Stimulated activated CD4-positive, alpha-beta T cell treated with anti-CD3 and anti-CD28 coated beads, TNF-alpha, amount 100 ng/mL, for 48 hours (primary cell): ENCODE data around the gene CEBPB.
A peak's percentile ranks its signal among the peaks of the same experiment; 100 is the strongest.

ENCODE experiments used
- DNase-seq, 3 donors: peaks; one replicate each; pipeline ENCODE4 v3.0.0-alpha.2; 2020; ENCODE audit warnings: low read depth in 3 of 3

CEBPB gene

DNA sequence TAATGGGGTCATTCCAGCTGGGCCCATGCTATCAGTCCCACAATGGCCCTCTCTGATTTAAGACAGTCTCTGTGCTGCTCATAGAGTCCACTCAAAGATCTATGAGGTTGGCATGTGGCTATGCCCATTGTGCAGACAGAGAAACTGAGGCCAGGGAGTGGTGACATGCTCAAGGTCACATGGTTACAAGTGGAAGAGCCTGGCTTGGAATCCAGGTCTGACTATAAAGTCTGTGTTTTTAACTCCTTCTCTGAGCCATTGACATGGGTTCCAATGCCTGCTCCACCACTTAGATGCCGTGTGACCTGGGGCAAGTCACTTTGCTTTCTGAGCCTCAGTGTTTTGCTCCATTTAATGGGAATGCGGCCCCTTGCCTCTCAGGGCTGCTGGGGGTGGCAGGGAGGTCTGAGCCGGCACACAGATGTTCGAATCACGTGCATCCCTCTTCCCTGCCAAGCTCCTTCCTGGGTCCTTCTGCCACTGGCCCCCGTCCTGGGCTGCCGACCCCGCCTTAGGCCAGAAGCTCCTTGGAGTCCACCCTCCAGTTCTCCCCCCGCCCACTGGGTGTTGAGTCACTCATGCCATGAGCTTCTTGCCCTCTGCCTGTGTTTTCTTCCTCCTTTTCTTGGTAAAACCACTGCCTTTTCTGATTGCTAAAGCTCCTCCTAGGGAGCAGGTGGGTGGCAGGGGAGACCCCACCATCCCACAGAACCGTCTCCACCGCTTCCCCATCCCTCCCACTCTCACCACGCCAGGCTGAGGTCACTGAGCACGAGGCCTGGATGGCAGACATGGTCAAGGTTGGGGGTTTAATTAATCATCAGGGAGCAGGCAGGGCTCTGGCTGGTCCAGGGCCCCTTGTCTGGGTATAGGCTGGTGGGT lies 35.7 kb downstream of the CEBPB start:
- peak in 1 of 3 donors; percentile 24 for DNase-seq

DNA sequence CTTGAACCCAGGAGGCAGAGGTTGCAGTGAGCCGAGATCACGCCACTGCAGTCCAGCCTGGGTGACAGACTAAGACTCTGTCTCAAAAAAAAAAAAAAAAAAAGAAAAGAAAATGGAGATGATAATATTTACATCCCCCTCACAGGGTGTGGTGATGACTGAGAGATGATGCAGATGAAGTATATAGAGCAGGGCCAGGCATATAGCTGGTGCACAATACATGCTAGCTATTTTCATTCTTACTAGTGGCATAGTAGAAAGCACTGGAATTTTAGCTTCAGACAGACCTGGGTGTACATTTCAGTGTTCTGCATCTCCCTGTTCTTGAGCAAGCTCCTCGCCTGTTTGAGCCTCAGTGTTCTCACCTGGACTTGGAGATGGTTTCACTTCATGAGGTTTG lies 36.9 kb downstream of the CEBPB start:
- no peak for DNase-seq

DNA sequence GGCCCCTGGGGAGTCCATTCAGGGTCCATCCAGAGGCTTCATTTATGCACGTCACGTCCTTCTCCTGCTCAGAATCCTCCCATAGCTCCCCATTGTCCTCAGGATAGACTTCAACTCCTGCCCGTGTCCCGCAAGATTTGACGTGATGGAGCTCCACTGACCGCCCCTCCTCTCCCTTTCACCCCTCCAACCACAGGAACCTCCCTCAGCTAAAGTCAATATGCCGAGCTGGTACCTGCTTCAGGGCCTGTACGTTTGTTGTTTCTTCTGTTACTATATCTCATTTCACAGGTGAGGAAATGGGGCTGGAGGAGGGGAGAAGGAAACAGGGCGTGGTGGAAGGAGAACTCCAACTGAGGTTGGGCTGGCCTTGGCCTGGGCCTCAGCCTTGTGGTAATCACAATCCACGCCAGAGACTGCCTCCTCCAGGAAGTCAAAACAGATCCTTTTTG lies 38.6 kb downstream of the CEBPB start:
- no peak for DNase-seq

GRCh38 chr20:50230184-50230583 lies 39.6 kb downstream of the CEBPB start:
- no peak for DNase-seq

- no peak for DNase-seq
These were observed 40.4 kb downstream of the CEBPB start for GRCh38 chr20:50230871-50231560.

DNA sequence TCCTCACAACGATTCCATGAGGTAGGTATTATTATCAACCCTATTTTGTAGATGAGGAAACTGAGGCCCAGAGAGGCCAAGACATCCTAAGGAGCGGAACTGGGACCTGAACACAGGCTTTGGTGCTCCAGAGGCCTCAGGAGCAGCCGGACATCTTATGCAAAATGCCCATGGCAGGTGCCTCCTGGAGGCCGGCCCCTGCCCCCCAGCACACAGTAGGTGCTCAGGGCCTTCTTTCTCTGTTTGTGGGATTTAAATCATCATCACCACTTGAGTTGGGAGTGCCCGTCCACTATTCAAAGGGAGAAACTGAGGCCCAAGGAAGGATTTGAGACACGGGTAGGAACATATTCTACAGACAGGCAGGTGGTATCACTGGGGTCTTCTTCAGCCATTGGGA lies 41.2 kb downstream of the CEBPB start:
- DNase-seq = no peak

- DNase-seq = no peak
These were observed 42.2 kb downstream of the CEBPB start for GRCh38 chr20:50232651-50233324.

GRCh38 chr20:50233325-50234212 lies 42.9 kb downstream of the CEBPB start:
- DNase-seq = no peak

DNA sequence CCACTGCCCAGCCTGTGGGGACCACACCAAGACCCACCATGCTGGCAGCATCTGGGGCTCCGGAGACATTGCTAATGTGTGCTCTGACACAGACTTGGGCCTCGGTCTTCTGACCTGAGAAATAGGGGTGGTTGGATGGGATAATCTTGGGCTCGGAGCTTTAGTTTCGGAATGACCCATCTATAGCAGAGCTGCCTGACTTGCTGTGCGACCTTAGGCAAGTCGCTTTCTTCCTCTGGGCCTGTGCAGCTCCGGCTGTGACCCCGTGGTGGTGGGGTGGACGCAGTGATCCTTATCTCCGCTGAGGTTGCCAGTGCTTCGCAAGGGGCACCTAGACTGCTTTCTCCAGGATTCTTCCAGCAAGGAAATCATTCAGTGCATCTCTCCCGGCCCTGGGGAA lies 43.7 kb downstream of the CEBPB start:
- DNase-seq = no peak

DNA sequence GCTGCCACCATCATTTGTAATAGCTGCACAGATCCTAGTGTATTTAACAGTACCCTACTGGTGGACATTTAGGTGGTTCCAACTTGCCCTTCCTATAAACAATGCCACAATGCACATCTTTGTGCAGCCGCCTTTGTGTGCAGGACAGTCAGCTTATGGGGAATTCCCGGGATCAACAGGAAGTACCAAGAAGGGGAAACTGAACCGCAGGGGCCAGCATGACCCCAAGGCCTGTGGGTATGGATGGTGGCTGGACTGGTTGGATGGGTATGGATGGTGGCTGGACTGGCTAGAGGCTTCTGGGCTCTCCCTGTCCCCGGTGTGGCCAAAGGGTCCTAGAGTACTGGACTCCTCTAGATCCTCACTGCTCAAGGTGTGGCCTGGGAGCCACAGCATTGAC lies 46.7 kb downstream of the CEBPB start:
- DNase-seq = no peak

GRCh38 chr20:50238081-50238800 lies 47.6 kb downstream of the CEBPB start:
- no peak for DNase-seq

- DNase-seq = no peak
These were observed 49.5 kb downstream of the CEBPB start for GRCh38 chr20:50240092-50240491.

- DNase-seq = no peak
These were observed 51.5 kb downstream of the CEBPB start for GRCh38 chr20:50242178-50242514.
